HepG2 (cell line): ENCODE measurements around the gene TAP1. TPM values are rescaled to one million over a fixed set of nuclear protein-coding genes. Genes with fewer than 3 reads are reported as not detected.
A peak's percentile ranks its signal among the peaks of the same experiment; 100 is the strongest.

Experiments used
- FOXP1 ChIP-seq, 2 experiments: fragments of 450-650 bp in 1 of 2; IDR thresholded peaks; 2 replicates each; pipeline ENCODE4 v1.6.1; 2017 to 2018; ENCODE audit warnings: antibody characterized with exemption in 1 of 2
- GLI4 ChIP-seq: sonication (generic); formaldehyde crosslinking; IDR thresholded peaks from 2 replicates; pipeline ENCODE4 v1.5.1; 2020; ENCODE audit warnings: missing genetic modification reagents, mild to moderate bottlenecking, moderate library complexity, borderline replicate concordance
- MXD3 ChIP-seq: IDR thresholded peaks from 2 replicates; pipeline ENCODE4 v1.6.1; 2016; ENCODE audit warnings: mild to moderate bottlenecking, missing biosample characterization, missing genetic modification reagents
- MXD4 ChIP-seq: IDR thresholded peaks from 2 replicates; pipeline ENCODE4 v1.6.1; 2016; ENCODE audit warnings: mild to moderate bottlenecking, missing biosample characterization, missing genetic modification reagents
- NFE2L1 ChIP-seq: sonication (generic); formaldehyde crosslinking; IDR thresholded peaks from 2 replicates; pipeline ENCODE4 v1.4.0; 2020; ENCODE audit warnings: missing genetic modification reagents, mild to moderate bottlenecking, borderline replicate concordance
- RAD51 ChIP-seq: fragments of 450-650 bp; IDR thresholded peaks from 2 replicates; pipeline ENCODE4 v1.6.1; 2016; ENCODE audit warnings: borderline replicate concordance
- XBP1 ChIP-seq: sonication (generic); formaldehyde crosslinking; IDR thresholded peaks from 2 replicates; pipeline ENCODE4 v1.5.0; 2020; ENCODE audit warnings: missing genetic modification reagents
- ZNF446 ChIP-seq: sonication (generic); formaldehyde crosslinking; IDR thresholded peaks from 2 replicates; pipeline ENCODE4 v1.5.0; 2020; ENCODE audit warnings: mild to moderate bottlenecking, missing genetic modification reagents
- ZNF567 ChIP-seq: sonication (generic); formaldehyde crosslinking; IDR thresholded peaks from 2 replicates; pipeline ENCODE4 v1.8.1; 2023; ENCODE audit warnings: mild to moderate bottlenecking, missing genetic modification reagents, borderline replicate concordance
- ZNF652 ChIP-seq: IDR thresholded peaks from 2 replicates; pipeline ENCODE4 v1.6.1; 2016; ENCODE audit warnings: low read depth, borderline replicate concordance
- ZNF772 ChIP-seq: sonication (generic); formaldehyde crosslinking; IDR thresholded peaks from 2 replicates; pipeline ENCODE4 v1.5.0; 2020; ENCODE audit warnings: mild to moderate bottlenecking, missing genetic modification reagents
- ZZZ3 ChIP-seq: sonication (generic); formaldehyde crosslinking; IDR thresholded peaks from 2 replicates; pipeline ENCODE4 v1.4.0; 2020; ENCODE audit warnings: missing genetic modification reagents, mild to moderate bottlenecking, borderline replicate concordance
- polyA plus RNA-seq, 8 experiments: library from polyadenylated mRNA; depleted of rRNA in 3 of 8; stranded (reverse) in 7 of 8; unstranded in 1 of 8; fragments of >200 nt; fragmentation: Illumina TruSeq in 4 of 8; extraction: Trizol in 4 of 8; gene quantifications; 2 replicates each; pipeline versions ENCODE4 v1.2.1 to v1.2.3, GENCODE V29; 2011 to 2016; ENCODE audit warnings: low read depth in 4 of 8, missing spikeins in 1 of 8, mixed read lengths in 1 of 8; ENCODE audit not compliant: insufficient read depth in 1 of 8
- total RNA-seq, 5 experiments: library from RNA; depleted of rRNA; stranded (reverse); fragments of >200 nt; fragmentation: Illumina TruSeq; extraction: Trizol; gene quantifications; 2 replicates each; pipeline ENCODE4 v1.2.3, GENCODE V29; 2016; ENCODE audit warnings: low read depth in 1 of 5
- TF ChIP-seq, protein P1 (sequence below): sonication (generic); formaldehyde crosslinking; IDR thresholded peaks from 2 replicates; pipeline ENCODE4 v1.5.1; 2020; ENCODE audit warnings: mild to moderate bottlenecking, missing genetic modification reagents, moderate library complexity
- TF ChIP-seq, protein P2 (sequence below): IDR thresholded peaks from 2 replicates; pipeline ENCODE4 v1.6.1; 2016
- TF ChIP-seq, protein P3 (sequence below), 2 experiments: IDR thresholded peaks; 2 replicates each; pipeline ENCODE4 v1.6.1; 2011 to 2012; ENCODE audit warnings: low read length in 2 of 2, borderline replicate concordance in 1 of 2, low read depth in 1 of 2, mild to moderate bottlenecking in 1 of 2, moderate library complexity in 1 of 2
- TF ChIP-seq, protein P4 (sequence below): sonication (generic); formaldehyde crosslinking; IDR thresholded peaks from 2 replicates; pipeline ENCODE4 v1.4.0; 2020; ENCODE audit warnings: missing genetic modification reagents, borderline replicate concordance
- TF ChIP-seq, protein P5 (sequence below): sonication (generic); formaldehyde crosslinking; IDR thresholded peaks from 2 replicates; pipeline ENCODE4 v1.5.1; 2020; ENCODE audit warnings: missing genetic modification reagents, mild to moderate bottlenecking, borderline replicate concordance

Gene TAP1
- total and polyA plus RNA-seq, 2 of the 13 experiments (the other 11 are each of a cell fraction or from before 2014, with no cell fraction given), result 31.2 to 52.2 TPM

DNA sequence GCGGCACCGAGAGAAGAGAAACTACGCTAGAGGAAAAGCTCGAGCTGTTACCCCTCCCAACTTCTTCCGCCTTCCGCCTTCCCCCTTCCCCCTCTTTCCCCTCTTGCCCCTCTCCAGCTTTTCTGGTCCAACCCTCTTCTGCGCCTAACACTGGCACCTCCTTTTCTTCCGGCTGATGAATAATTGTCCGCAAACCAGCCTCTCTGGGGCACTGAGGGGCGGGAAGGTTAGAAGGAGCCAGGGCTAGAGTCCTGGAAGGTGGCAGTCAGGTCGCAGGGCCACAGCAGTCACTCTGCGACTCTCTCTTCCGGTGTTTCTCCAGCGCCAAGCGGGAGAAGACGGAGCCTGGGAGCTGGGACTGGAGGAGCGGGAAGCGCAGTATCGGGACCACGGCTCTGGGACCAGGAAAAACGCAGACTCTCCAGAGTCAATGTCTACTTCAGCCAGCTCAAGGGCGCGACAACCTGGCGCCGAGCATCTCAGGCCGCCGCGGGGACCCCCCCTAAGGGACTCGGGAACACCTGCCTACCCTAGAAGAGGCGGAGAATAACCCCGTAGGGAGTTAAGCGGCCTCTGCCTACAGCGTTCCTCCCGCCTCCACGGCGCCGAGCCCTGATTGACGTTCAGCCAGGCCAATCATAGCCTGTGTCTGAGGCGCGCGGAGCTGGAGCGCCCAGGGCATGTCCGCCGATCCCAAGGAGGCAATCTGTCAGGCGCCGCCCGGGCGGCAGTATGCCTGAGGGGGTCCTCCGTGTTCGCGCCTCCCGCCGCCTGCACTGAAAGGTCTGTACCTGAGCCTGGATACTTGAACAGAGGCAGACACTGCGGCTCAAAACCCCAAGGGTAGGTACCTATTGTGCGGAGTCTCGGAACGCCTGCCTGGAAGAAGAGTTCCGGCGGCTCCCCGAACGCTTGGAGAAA, 40.8 kb upstream of the TAP1 start (continued):
- TF ChIP-seq, protein P1, sequence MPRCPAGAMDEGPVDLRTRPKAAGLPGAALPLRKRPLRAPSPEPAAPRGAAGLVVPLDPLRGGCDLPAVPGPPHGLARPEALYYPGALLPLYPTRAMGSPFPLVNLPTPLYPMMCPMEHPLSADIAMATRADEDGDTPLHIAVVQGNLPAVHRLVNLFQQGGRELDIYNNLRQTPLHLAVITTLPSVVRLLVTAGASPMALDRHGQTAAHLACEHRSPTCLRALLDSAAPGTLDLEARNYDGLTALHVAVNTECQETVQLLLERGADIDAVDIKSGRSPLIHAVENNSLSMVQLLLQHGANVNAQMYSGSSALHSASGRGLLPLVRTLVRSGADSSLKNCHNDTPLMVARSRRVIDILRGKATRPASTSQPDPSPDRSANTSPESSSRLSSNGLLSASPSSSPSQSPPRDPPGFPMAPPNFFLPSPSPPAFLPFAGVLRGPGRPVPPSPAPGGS (CRISPR knock-in tag), result peak; percentile 90
- TF ChIP-seq FOXP1 (IDR thresholded peaks at IDR 0.05) (no peak), FOXP1 (CRISPR knock-in tag; IDR thresholded peaks at IDR 0.05) (no peak), GLI4 (peak; percentile 96), MXD3 (CRISPR knock-in tag) (peak; percentile 52; the same call in 1 of the 2 replicates), RAD51 (no peak), NFE2L1 (no peak; the same call in 1 of the 2 replicates), MXD4 (CRISPR knock-in tag) (peak; percentile 88), ZZZ3 (CRISPR knock-in tag) (no peak), ZNF772 (CRISPR knock-in tag) (peak; percentile 31; the same call in 1 of the 2 replicates), XBP1 (CRISPR knock-in tag) (no peak), ZNF652 (peak; percentile 68; the same call in 1 of the 2 replicates), ZNF446 (CRISPR knock-in tag) (no peak), ZNF567 (CRISPR knock-in tag) (0 out of 2 replicates have a peak, but pooled peaks have one; percentile 72)
- TF ChIP-seq, protein P2, sequence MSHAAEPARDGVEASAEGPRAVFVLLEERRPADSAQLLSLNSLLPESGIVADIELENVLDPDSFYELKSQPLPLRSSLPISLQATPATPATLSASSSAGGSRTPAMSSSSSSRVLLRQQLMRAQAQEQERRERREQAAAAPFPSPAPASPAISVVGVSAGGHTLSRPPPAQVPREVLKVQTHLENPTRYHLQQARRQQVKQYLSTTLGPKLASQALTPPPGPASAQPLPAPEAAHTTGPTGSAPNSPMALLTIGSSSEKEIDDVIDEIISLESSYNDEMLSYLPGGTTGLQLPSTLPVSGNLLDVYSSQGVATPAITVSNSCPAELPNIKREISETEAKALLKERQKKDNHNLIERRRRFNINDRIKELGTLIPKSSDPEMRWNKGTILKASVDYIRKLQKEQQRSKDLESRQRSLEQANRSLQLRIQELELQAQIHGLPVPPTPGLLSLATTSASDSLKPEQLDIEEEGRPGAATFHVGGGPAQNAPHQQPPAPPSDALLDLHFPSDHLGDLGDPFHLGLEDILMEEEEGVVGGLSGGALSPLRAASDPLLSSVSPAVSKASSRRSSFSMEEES (CRISPR knock-in tag), result peak; percentile 71
- TF ChIP-seq, protein P3, sequence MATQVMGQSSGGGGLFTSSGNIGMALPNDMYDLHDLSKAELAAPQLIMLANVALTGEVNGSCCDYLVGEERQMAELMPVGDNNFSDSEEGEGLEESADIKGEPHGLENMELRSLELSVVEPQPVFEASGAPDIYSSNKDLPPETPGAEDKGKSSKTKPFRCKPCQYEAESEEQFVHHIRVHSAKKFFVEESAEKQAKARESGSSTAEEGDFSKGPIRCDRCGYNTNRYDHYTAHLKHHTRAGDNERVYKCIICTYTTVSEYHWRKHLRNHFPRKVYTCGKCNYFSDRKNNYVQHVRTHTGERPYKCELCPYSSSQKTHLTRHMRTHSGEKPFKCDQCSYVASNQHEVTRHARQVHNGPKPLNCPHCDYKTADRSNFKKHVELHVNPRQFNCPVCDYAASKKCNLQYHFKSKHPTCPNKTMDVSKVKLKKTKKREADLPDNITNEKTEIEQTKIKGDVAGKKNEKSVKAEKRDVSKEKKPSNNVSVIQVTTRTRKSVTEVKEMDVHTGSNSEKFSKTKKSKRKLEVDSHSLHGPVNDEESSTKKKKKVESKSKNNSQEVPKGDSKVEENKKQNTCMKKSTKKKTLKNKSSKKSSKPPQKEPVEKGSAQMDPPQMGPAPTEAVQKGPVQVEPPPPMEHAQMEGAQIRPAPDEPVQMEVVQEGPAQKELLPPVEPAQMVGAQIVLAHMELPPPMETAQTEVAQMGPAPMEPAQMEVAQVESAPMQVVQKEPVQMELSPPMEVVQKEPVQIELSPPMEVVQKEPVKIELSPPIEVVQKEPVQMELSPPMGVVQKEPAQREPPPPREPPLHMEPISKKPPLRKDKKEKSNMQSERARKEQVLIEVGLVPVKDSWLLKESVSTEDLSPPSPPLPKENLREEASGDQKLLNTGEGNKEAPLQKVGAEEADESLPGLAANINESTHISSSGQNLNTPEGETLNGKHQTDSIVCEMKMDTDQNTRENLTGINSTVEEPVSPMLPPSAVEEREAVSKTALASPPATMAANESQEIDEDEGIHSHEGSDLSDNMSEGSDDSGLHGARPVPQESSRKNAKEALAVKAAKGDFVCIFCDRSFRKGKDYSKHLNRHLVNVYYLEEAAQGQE (IDR thresholded peaks at IDR 0.05; ENCODE audit: borderline replicate concordance in 1 of 2, low read depth in 1 of 2, low read length in 2 of 2), result peak in 1 of 2 experiments; percentile 75; a peak in 1 of 4 replicates
- TF ChIP-seq, protein P4, sequence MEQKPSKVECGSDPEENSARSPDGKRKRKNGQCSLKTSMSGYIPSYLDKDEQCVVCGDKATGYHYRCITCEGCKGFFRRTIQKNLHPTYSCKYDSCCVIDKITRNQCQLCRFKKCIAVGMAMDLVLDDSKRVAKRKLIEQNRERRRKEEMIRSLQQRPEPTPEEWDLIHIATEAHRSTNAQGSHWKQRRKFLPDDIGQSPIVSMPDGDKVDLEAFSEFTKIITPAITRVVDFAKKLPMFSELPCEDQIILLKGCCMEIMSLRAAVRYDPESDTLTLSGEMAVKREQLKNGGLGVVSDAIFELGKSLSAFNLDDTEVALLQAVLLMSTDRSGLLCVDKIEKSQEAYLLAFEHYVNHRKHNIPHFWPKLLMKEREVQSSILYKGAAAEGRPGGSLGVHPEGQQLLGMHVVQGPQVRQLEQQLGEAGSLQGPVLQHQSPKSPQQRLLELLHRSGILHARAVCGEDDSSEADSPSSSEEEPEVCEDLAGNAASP (CRISPR knock-in tag), result peak; percentile 56
- TF ChIP-seq, protein P5, sequence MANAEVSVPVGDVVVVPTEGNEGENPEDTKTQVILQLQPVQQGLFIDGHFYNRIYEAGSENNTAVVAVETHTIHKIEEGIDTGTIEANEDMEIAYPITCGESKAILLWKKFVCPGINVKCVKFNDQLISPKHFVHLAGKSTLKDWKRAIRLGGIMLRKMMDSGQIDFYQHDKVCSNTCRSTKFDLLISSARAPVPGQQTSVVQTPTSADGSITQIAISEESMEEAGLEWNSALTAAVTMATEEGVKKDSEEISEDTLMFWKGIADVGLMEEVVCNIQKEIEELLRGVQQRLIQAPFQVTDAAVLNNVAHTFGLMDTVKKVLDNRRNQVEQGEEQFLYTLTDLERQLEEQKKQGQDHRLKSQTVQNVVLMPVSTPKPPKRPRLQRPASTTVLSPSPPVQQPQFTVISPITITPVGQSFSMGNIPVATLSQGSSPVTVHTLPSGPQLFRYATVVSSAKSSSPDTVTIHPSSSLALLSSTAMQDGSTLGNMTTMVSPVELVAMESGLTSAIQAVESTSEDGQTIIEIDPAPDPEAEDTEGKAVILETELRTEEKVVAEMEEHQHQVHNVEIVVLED (CRISPR knock-in tag), result peak; percentile 89
